GM23248 (cell line): Measurements from ENCODE around the gene KRCC1. TPM values are rescaled to one million over a fixed set of nuclear protein-coding genes. Genes with fewer than 3 reads are reported as not detected.

Experiments
- DNase-seq: peaks from one replicate; pipeline ENCODE4 v3.0.0-alpha.2; 2015
- H2AFZ ChIP-seq: fragments of 200-600 bp; sonication (generic); 2 replicates; pipeline ENCODE4 v1.6.1; 2016; ENCODE audit warnings: antibody characterized with exemption
- H3F3A ChIP-seq: fragments of 200-600 bp; sonication (generic); 2 replicates; pipeline ENCODE4 v1.6.1; 2016; ENCODE audit warnings: mild to moderate bottlenecking, antibody characterized with exemption, mixed run types; ENCODE audit not compliant: insufficient read depth
- H3K27ac ChIP-seq: fragments of 200-600 bp; sonication (generic); 2 replicates; pipeline ENCODE4 v1.5.1; 2016; ENCODE audit warnings: mild to moderate bottlenecking
- H3K27me3 ChIP-seq: fragments of 200-600 bp; sonication (generic); replicated peaks from 2 replicates; pipeline ENCODE4 v1.6.1; 2016; ENCODE audit warnings: mild to moderate bottlenecking; ENCODE audit not compliant: insufficient read depth
- H3K36me3 ChIP-seq: fragments of 200-600 bp; sonication (generic); 2 replicates; pipeline ENCODE4 v1.6.1; 2016; ENCODE audit warnings: low read depth, mild to moderate bottlenecking
- H3K4me1 ChIP-seq: fragments of 200-600 bp; sonication (generic); 2 replicates; pipeline ENCODE4 v1.6.1; 2016; ENCODE audit warnings: mild to moderate bottlenecking; ENCODE audit not compliant: insufficient read depth
- H3K4me2 ChIP-seq: fragments of 200-600 bp; sonication (generic); one replicate; pipeline ENCODE4 v1.6.1; 2016; ENCODE audit warnings: mild to moderate bottlenecking; ENCODE audit not compliant: unreplicated experiment
- H3K4me3 ChIP-seq: fragments of 200-600 bp; sonication (generic); 2 replicates; pipeline ENCODE4 v1.5.1; 2016; ENCODE audit warnings: mild to moderate bottlenecking
- H3K79me2 ChIP-seq: fragments of 200-600 bp; sonication (generic); 2 replicates; pipeline ENCODE4 v1.6.1; 2016; ENCODE audit warnings: mild to moderate bottlenecking; ENCODE audit not compliant: insufficient read depth
- H3K9ac ChIP-seq: fragments of 200-600 bp; sonication (generic); 2 replicates; pipeline ENCODE4 v1.6.1; 2016; ENCODE audit warnings: mild to moderate bottlenecking
- H3K9me2 ChIP-seq: fragments of 200-600 bp; sonication (generic); 2 replicates; pipeline ENCODE4 v1.6.1; 2016; ENCODE audit warnings: mixed run types, mild to moderate bottlenecking, moderate library complexity; ENCODE audit not compliant: insufficient read depth
- H3K9me3 ChIP-seq: fragments of 200-600 bp; sonication (generic); one replicate; pipeline ENCODE4 v1.6.1; 2017; ENCODE audit warnings: low read depth
- H4K20me1 ChIP-seq: fragments of 200-600 bp; sonication (generic); 2 replicates; pipeline ENCODE4 v1.6.0; 2016; ENCODE audit not compliant: insufficient read depth
- EZH2 ChIP-seq: fragments of 200-600 bp; sonication (generic); IDR thresholded peaks from 2 replicates; pipeline ENCODE4 v1.6.1; 2018; ENCODE audit warnings: antibody characterized with exemption, mild to moderate bottlenecking; ENCODE audit not compliant: insufficient read depth, poor library complexity, severe bottlenecking
- EZH2phosphoT487 ChIP-seq: fragments of 200-600 bp; sonication (generic); IDR thresholded peaks from 2 replicates; pipeline ENCODE4 v1.6.1; 2018; ENCODE audit warnings: antibody characterized with exemption, moderate library complexity, mild to moderate bottlenecking, low read depth; ENCODE audit not compliant: insufficient read depth
- WGBS, 2 experiments: methylation state at CpG; one replicate each; pipeline ENCODE4 v1.1.6; 2015 to 2017; ENCODE audit warnings: low lambda C conversion rate in 2 of 2, low coverage in 1 of 2; ENCODE audit errors: missing lambda C conversion rate in 2 of 2; 5-methylcytosine and 5-hydroxymethylcytosine counted together
- in situ Hi-C: fragments of 300-500 bp; cut with MboI; formaldehyde crosslinking; loops from 2 replicates; pipeline ENCODE4 v1.15.0; 2020
- polyA plus RNA-seq: library from polyadenylated mRNA; unstranded; fragments of >200 nt; fragmentation: Nextera tagmentation; extraction: Ambion mirVana; gene quantifications from 2 replicates; pipeline ENCODE4 v1.2.1, GENCODE V29; 2016
- total RNA-seq: library from RNA; depleted of rRNA; stranded (reverse); fragments of >200 nt; shearing (Covaris generic); gene quantifications from 2 replicates; pipeline ENCODE4 v1.2.3, GENCODE V29; 2014

KRCC1 gene
- total and polyA plus RNA-seq, 2 experiments from 2014 or later: 33.1 to 41.3 TPM

GRCh38 chr2:88067598-88067997, 12.0 kb upstream of the KRCC1 start, which contains the start of gene SMYD1:
SMYD1 (plus strand) TSS chr2:88067825; CDS start chr2:88067865, 40 bp downstream.
- Histone ChIP-seq H3K36me3 (no peaks in the 10 kb centered on the region), H3K4me3 (no peak within 1 kb of the TSS), H3K9me3 (no peaks in the 10 kb centered on the region), H3F3A (no peaks in the 10 kb centered on the region), H3K9ac (no peak within 1 kb of the TSS), H2AFZ (no peak within 1 kb of the TSS), H3K27me3 (no peaks in the 10 kb centered on the region; the same call in 1 of the 2 replicates), H3K27ac (no peak within 1 kb of the TSS), H3K4me2 (no peak within 1 kb of the TSS), H3K4me1 (no peaks in the 10 kb centered on the region), H4K20me1 (no peaks in the 10 kb centered on the region), H3K9me2 (no peaks in the 10 kb centered on the region), H3K79me2 (no peaks in the 10 kb centered on the region)
- TF ChIP-seq EZH2 (no peak), EZH2phosphoT487 (no peak)
- WGBS, 2 experiments: 86 to 88% methylated on average over 8 of the region's 8 CpGs
- in situ Hi-C loops: no loop called here
- no peak for DNase-seq

GRCh38 chr2:88067189-88067588, 11.6 kb upstream of the KRCC1 start:
- WGBS, 2 experiments: 63 to 70% methylated on average over 5 of the region's 5 CpGs
- DNase-seq: no peak
- H3K4me1 ChIP-seq: no peaks in the 10 kb centered on the region
- no peaks in the 10 kb centered on the region for H3K79me2 ChIP-seq
- H3K4me2 ChIP-seq: no peak overlapping the region
- H3F3A ChIP-seq: no peaks in the 10 kb centered on the region
- TF ChIP-seq EZH2phosphoT487: no peak
- no peak for TF ChIP-seq EZH2
- no peak overlapping the region for H3K27ac ChIP-seq
- no peaks in the 10 kb centered on the region; the same call in 1 of the 2 replicates for H3K27me3 ChIP-seq
- H3K4me3 ChIP-seq: no peak overlapping the region
- in situ Hi-C loops: no loop called here
- H4K20me1 ChIP-seq: no peaks in the 10 kb centered on the region
- H2AFZ ChIP-seq: no peak overlapping the region
- no peaks in the 10 kb centered on the region for H3K9me3 ChIP-seq
- no peaks in the 10 kb centered on the region for H3K36me3 ChIP-seq
- H3K9me2 ChIP-seq: no peaks in the 10 kb centered on the region
- no peak overlapping the region for H3K9ac ChIP-seq

GRCh38 chr2:88066543-88066942, 11.0 kb upstream of the KRCC1 start:
- H3K4me3 ChIP-seq: no peak overlapping the region
- TF ChIP-seq EZH2phosphoT487: no peak
- TF ChIP-seq EZH2: no peak
- H3K27ac ChIP-seq: no peak overlapping the region
- H3K4me2 ChIP-seq: no peak overlapping the region
- H3K27me3 ChIP-seq: no peaks in the 10 kb centered on the region; the same call in 1 of the 2 replicates
- no peaks in the 10 kb centered on the region for H3K9me2 ChIP-seq
- H3K9me3 ChIP-seq: no peaks in the 10 kb centered on the region
- H4K20me1 ChIP-seq: no peaks in the 10 kb centered on the region
- DNase-seq: no peak
- no peaks in the 10 kb centered on the region for H3K4me1 ChIP-seq
- H3K79me2 ChIP-seq: no peaks in the 10 kb centered on the region
- no peaks in the 10 kb centered on the region for H3K36me3 ChIP-seq
- in situ Hi-C loops: no loop called here
- H3F3A ChIP-seq: no peaks in the 10 kb centered on the region
- 26 to 33% methylated on average over 4 of the region's 4 CpGs for WGBS, 2 experiments
- H3K9ac ChIP-seq: no peak overlapping the region
- H2AFZ ChIP-seq: no peak overlapping the region

GRCh38 chr2:88061295-88061694, 5.7 kb upstream of the KRCC1 start:
- Histone ChIP-seq H3K9me3 (no peaks in the 10 kb centered on the region), H3K4me1 (0 out of 2 replicates have a peak, but pooled peaks cover under 1% of the 10 kb centered on the region), H2AFZ (no peak overlapping the region), H3K9ac (no peak overlapping the region), H3K27me3 (no peaks in the 10 kb centered on the region), H3K79me2 (peaks cover 2% of the 10 kb centered on the region; the same call in 1 of the 2 replicates), H3K4me2 (no peak overlapping the region), H3K4me3 (no peak overlapping the region), H3K9me2 (no peaks in the 10 kb centered on the region), H4K20me1 (no peaks in the 10 kb centered on the region), H3K36me3 (no peaks in the 10 kb centered on the region), H3K27ac (no peak overlapping the region), H3F3A (no peaks in the 10 kb centered on the region)
- 50 to 58% methylated on average over 3 of the region's 3 CpGs for WGBS, 2 experiments
- in situ Hi-C loops: loop anchor here (5.0 kb wide), 1 partner anchor 96 kb away; no protein-coding TSS in a partner anchor
- DNase-seq: no peak
- TF ChIP-seq EZH2phosphoT487 (no peak), EZH2 (no peak)

- H3K27me3 ChIP-seq: no peaks in the 10 kb centered on the region
- WGBS, 2 experiments: 64 to 74% methylated on average over 2 of the region's 2 CpGs
- no peak overlapping the region for H3K4me3 ChIP-seq
- H3K79me2 ChIP-seq: peaks cover 6% of the 10 kb centered on the region
- in situ Hi-C loops: loop anchor here (5.0 kb wide), 1 partner anchor 96 kb away; no protein-coding TSS in a partner anchor
- H3K36me3 ChIP-seq: no peaks in the 10 kb centered on the region
- H3K27ac ChIP-seq: no peak overlapping the region
- no peaks in the 10 kb centered on the region for H3K9me3 ChIP-seq
- 0 out of 2 replicates have a peak, but pooled peaks cover 4% of the 10 kb centered on the region for H3K4me1 ChIP-seq
- no peak overlapping the region for H2AFZ ChIP-seq
- no peaks in the 10 kb centered on the region for H4K20me1 ChIP-seq
- H3K9ac ChIP-seq: no peak overlapping the region
- H3K9me2 ChIP-seq: no peaks in the 10 kb centered on the region
- TF ChIP-seq EZH2phosphoT487 (no peak), EZH2 (no peak)
- H3F3A ChIP-seq: no peaks in the 10 kb centered on the region
- H3K4me2 ChIP-seq: no peak overlapping the region
- DNase-seq: no peak
Observed at GRCh38 chr2:88060907-88061275, 5.3 kb upstream of the KRCC1 start.
